GM12865 (cell line): Measurements from ENCODE around the gene CCDC27.
A peak's percentile ranks its signal among the peaks of the same experiment; 100 is the strongest.

Experiments used
- DNase-seq: peaks from one replicate; pipeline ENCODE4 v3.0.0; 2010; ENCODE audit warnings: low read depth
- H3K4me3 ChIP-seq: 2 replicates; pipeline ENCODE4 v1.5.1; 2011; ENCODE audit warnings: mild to moderate bottlenecking, low read depth, low read length, control low read depth
- CTCF ChIP-seq: IDR thresholded peaks from 2 replicates; pipeline ENCODE4 v1.5.1; 2011; ENCODE audit warnings: low read length, control low read depth, low read depth, inconsistent platforms; ENCODE audit not compliant: insufficient read depth; ENCODE audit errors: missing control alignments

Gene CCDC27

GRCh38 chr1:3786468-3787348 lies 34.5 kb downstream of the CCDC27 start:
- no peak overlapping the region for H3K4me3 ChIP-seq
- no peak for TF ChIP-seq CTCF
- no peak for DNase-seq

GRCh38 chr1:3787349-3787715 lies 35.1 kb downstream of the CCDC27 start:
- no peak for TF ChIP-seq CTCF
- no peak overlapping the region for H3K4me3 ChIP-seq
- DNase-seq = peak; percentile 88

- H3K4me3 ChIP-seq = no peak overlapping the region
- no peak for DNase-seq
- TF ChIP-seq CTCF = no peak
Observed at GRCh38 chr1:3787745-3788605, 35.7 kb downstream of the CCDC27 start.

- no peak for DNase-seq
- H3K4me3 ChIP-seq = no peak overlapping the region
- TF ChIP-seq CTCF = no peak
Observed at GRCh38 chr1:3788756-3789420, 36.6 kb downstream of the CCDC27 start.

- no peak for DNase-seq
- TF ChIP-seq CTCF = no peak
- no peak overlapping the region for H3K4me3 ChIP-seq
Observed at GRCh38 chr1:3789421-3790300, 37.4 kb downstream of the CCDC27 start.

- TF ChIP-seq CTCF = no peak
- no peak overlapping the region for H3K4me3 ChIP-seq
- DNase-seq = no peak
Observed at GRCh38 chr1:3790500-3790923, 38.3 kb downstream of the CCDC27 start.
